ENCODE results near the gene C4orf51.

DNA sequence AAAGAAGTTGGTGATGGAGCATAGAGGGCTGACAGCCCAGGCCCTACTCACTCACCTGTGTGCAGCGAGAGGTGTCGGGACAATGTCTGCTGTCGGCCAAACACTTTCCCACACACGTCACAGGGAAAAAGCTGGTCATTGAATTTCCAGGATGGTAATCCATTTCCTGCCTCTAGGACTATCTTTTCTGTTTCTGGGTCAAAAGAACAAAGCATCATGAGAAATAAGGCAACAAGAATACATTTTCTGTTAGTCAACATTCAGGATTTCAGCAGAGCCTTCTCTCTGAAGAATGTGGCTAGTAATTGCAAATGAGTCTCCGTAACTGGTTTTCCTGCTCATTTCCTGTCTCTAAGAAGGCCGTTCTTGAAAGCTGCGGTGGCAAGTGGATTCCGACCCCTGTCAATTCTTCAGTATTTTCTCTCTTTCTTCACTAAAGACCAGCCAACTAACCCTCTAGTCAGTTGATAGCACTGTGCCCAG is 99.4 kb downstream of the C4orf51 start:
- no peak for TF ChIP-seq EZH2 (IDR thresholded peaks at IDR 0.05; ENCODE audit: low read length, missing control alignments)
- TF ChIP-seq, protein P1, sequence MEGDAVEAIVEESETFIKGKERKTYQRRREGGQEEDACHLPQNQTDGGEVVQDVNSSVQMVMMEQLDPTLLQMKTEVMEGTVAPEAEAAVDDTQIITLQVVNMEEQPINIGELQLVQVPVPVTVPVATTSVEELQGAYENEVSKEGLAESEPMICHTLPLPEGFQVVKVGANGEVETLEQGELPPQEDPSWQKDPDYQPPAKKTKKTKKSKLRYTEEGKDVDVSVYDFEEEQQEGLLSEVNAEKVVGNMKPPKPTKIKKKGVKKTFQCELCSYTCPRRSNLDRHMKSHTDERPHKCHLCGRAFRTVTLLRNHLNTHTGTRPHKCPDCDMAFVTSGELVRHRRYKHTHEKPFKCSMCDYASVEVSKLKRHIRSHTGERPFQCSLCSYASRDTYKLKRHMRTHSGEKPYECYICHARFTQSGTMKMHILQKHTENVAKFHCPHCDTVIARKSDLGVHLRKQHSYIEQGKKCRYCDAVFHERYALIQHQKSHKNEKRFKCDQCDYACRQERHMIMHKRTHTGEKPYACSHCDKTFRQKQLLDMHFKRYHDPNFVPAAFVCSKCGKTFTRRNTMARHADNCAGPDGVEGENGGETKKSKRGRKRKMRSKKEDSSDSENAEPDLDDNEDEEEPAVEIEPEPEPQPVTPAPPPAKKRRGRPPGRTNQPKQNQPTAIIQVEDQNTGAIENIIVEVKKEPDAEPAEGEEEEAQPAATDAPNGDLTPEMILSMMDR (conservative IDR thresholded peaks at IDR 0.05 in 1 of 2, IDR thresholded peaks at IDR 0.05 in 1 of 2; ENCODE audit: low read depth in 1 of 2, low read length in 2 of 2): no peak

Data from fibroblast of lung (primary cell).